SK-N-SH treated with all-trans-retinoic acid at 6 μM for 48 hours (cell line): ENCODE measurements around the gene TMEM51.

Source experiments
- ATAC-seq: fragments of 200-7000 bp; cut with Tn5 transposase; 3 replicates; pipeline ENCODE4 v1.9.1; 2020; ENCODE audit warnings: mild to moderate bottlenecking, moderate library complexity
- ARNTL ChIP-seq: fragments of 450-650 bp; formaldehyde crosslinking; IDR thresholded peaks from 2 replicates; pipeline ENCODE4 v1.5.0; 2020; ENCODE audit warnings: low read depth, mild to moderate bottlenecking, moderate library complexity, borderline replicate concordance
- BACH2 ChIP-seq: fragments of 250-450 bp; sonication (Bioruptor Pico); IDR thresholded peaks from 2 replicates; pipeline ENCODE4 v1.9.0; 2021; ENCODE audit warnings: mild to moderate bottlenecking, borderline replicate concordance
- CREB5 ChIP-seq: fragments of 250-450 bp; sonication (Bioruptor Pico); IDR thresholded peaks from 2 replicates; pipeline ENCODE4 v1.5.1; 2020; ENCODE audit warnings: low read depth, mild to moderate bottlenecking, moderate library complexity
- CSDC2 ChIP-seq: fragments of 250-450 bp; sonication (Bioruptor Pico); IDR thresholded peaks from 2 replicates; pipeline ENCODE4 v1.5.0; 2020; ENCODE audit warnings: mild to moderate bottlenecking, moderate library complexity
- ESRRG ChIP-seq: fragments of 250-450 bp; sonication (Bioruptor Pico); IDR thresholded peaks from 2 replicates; pipeline ENCODE4 v1.6.1; 2021; ENCODE audit warnings: mild to moderate bottlenecking
- ISL1 ChIP-seq: fragments of 250-450 bp; sonication (Bioruptor Pico); IDR thresholded peaks from 2 replicates; pipeline ENCODE4 v2.1.2; 2022; ENCODE audit warnings: mild to moderate bottlenecking, moderate library complexity
- OSR1 ChIP-seq: fragments of 250-450 bp; sonication (Bioruptor Pico); IDR thresholded peaks from 2 replicates; pipeline ENCODE4 v1.8.0; 2022; ENCODE audit warnings: moderate library complexity, mild to moderate bottlenecking, inconsistent platforms
- PATZ1 ChIP-seq: fragments of 250-450 bp; sonication (Bioruptor Pico); IDR thresholded peaks from 2 replicates; pipeline ENCODE4 v1.8.0; 2020; ENCODE audit warnings: mild to moderate bottlenecking, moderate library complexity, borderline replicate concordance
- PPARA ChIP-seq: fragments of 250-450 bp; sonication (Bioruptor Pico); IDR thresholded peaks from 2 replicates; pipeline ENCODE4 v1.5.0; 2020; ENCODE audit warnings: mild to moderate bottlenecking, borderline replicate concordance
- RARB ChIP-seq: fragments of 250-450 bp; sonication (Bioruptor Pico); IDR thresholded peaks from 2 replicates; pipeline ENCODE4 v1.8.0; 2021; ENCODE audit warnings: mild to moderate bottlenecking, moderate library complexity
- TCF4 ChIP-seq: fragments of 250-450 bp; sonication (Bioruptor Pico); IDR thresholded peaks from 2 replicates; pipeline ENCODE4 v1.8.0; 2021; ENCODE audit warnings: mild to moderate bottlenecking, moderate library complexity, borderline replicate concordance
- TOX ChIP-seq: fragments of 250-450 bp; sonication (Bioruptor Pico); IDR thresholded peaks from 2 replicates; pipeline ENCODE4 v1.8.0; 2021; ENCODE audit warnings: mild to moderate bottlenecking, moderate library complexity, borderline replicate concordance
- TSHZ2 ChIP-seq: fragments of 250-450 bp; sonication (Bioruptor Pico); IDR thresholded peaks from 2 replicates; pipeline ENCODE4 v1.5.0; 2020; ENCODE audit warnings: mild to moderate bottlenecking, moderate library complexity
- ZC3H10 ChIP-seq: fragments of 250-450 bp; sonication (Bioruptor Pico); IDR thresholded peaks from 2 replicates; pipeline ENCODE4 v1.5.1; 2021; ENCODE audit warnings: mild to moderate bottlenecking, moderate library complexity
- ZFP3 ChIP-seq: fragments of 250-450 bp; sonication (Bioruptor Pico); IDR thresholded peaks from 2 replicates; pipeline ENCODE4 v1.5.0; 2020; ENCODE audit warnings: mild to moderate bottlenecking, moderate library complexity
- ZNF565 ChIP-seq: fragments of 450-650 bp; formaldehyde crosslinking; conservative IDR thresholded peaks from 2 replicates; pipeline ENCODE4 v1.5.0; 2020; ENCODE audit warnings: low read depth, mild to moderate bottlenecking, moderate library complexity
- ZNF70 ChIP-seq: fragments of 450-650 bp; formaldehyde crosslinking; IDR thresholded peaks from 2 replicates; pipeline ENCODE4 v1.5.0; 2020; ENCODE audit warnings: mild to moderate bottlenecking, moderate library complexity
- ZNF8 ChIP-seq: fragments of 450-650 bp; formaldehyde crosslinking; IDR thresholded peaks from 2 replicates; pipeline ENCODE4 v1.5.0; 2020; ENCODE audit warnings: mild to moderate bottlenecking, moderate library complexity
- TF ChIP-seq, protein P1 (sequence below): fragments of 250-450 bp; sonication (Bioruptor Pico); IDR thresholded peaks from 2 replicates; pipeline ENCODE4 v1.8.0; 2021; ENCODE audit warnings: low read depth, mild to moderate bottlenecking, moderate library complexity, borderline replicate concordance
- TF ChIP-seq, protein P2 (sequence below): fragments of 250-450 bp; sonication (Bioruptor Pico); IDR thresholded peaks from 2 replicates; pipeline ENCODE4 v1.5.1; 2021; ENCODE audit warnings: mild to moderate bottlenecking, moderate library complexity

TMEM51 gene

GRCh38 chr1:15110128-15110866, 43.2 kb upstream of the TMEM51 start (continued):
- no peak for TF ChIP-seq OSR1 (CRISPR knock-in tag)
- TF ChIP-seq, protein P1, sequence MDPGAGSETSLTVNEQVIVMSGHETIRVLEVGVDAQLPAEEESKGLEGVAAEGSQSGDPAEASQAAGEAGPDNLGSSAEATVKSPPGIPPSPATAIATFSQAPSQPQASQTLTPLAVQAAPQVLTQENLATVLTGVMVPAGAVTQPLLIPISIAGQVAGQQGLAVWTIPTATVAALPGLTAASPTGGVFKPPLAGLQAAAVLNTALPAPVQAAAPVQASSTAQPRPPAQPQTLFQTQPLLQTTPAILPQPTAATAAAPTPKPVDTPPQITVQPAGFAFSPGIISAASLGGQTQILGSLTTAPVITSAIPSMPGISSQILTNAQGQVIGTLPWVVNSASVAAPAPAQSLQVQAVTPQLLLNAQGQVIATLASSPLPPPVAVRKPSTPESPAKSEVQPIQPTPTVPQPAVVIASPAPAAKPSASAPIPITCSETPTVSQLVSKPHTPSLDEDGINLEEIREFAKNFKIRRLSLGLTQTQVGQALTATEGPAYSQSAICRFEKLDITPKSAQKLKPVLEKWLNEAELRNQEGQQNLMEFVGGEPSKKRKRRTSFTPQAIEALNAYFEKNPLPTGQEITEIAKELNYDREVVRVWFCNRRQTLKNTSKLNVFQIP, result no peak
- TF ChIP-seq ZNF8 (CRISPR knock-in tag), result no peak
- TF ChIP-seq BACH2 (CRISPR knock-in tag), result no peak

DNA sequence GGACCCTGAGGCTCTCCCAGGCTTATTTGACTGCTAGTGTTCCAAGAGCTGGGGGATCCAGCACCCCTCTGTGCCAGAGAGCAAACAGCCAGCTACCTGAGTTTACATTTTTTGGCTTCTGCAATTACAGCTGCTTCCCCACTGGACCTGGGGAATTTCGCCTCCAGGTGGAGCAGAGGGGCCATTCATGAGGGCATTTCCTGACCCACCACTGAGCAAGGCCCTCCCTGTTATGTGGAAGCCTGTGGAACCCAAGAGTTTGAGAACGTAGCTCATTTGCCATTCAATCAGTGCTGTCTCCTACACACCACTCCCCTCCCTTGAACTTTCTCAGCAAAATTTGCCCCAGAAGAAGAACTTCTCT, 42.7 kb upstream of the TMEM51 start:
- TF ChIP-seq ESRRG (CRISPR knock-in tag) (no peak), OSR1 (CRISPR knock-in tag) (no peak), ZNF8 (CRISPR knock-in tag) (no peak), TOX (CRISPR knock-in tag) (no peak), PATZ1 (CRISPR knock-in tag) (no peak), ZC3H10 (CRISPR knock-in tag) (no peak), CREB5 (CRISPR knock-in tag) (no peak), TCF4 (no peak), ARNTL (CRISPR knock-in tag) (no peak), ZNF565 (no peak), ISL1 (CRISPR knock-in tag) (no peak)
- TF ChIP-seq, protein P2, sequence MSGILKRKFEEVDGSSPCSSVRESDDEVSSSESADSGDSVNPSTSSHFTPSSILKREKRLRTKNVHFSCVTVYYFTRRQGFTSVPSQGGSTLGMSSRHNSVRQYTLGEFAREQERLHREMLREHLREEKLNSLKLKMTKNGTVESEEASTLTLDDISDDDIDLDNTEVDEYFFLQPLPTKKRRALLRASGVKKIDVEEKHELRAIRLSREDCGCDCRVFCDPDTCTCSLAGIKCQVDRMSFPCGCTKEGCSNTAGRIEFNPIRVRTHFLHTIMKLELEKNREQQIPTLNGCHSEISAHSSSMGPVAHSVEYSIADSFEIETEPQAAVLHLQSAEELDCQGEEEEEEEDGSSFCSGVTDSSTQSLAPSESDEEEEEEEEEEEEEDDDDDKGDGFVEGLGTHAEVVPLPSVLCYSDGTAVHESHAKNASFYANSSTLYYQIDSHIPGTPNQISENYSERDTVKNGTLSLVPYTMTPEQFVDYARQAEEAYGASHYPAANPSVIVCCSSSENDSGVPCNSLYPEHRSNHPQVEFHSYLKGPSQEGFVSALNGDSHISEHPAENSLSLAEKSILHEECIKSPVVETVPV (CRISPR knock-in tag), result no peak
- no peak for ATAC-seq

- ATAC-seq, result no peak
- no peak for TF ChIP-seq ISL1 (CRISPR knock-in tag)
- TF ChIP-seq CSDC2 (CRISPR knock-in tag), result no peak
- TF ChIP-seq PPARA, result no peak
- no peak for TF ChIP-seq BACH2 (CRISPR knock-in tag)
- no peak for TF ChIP-seq ZNF8 (CRISPR knock-in tag)
- no peak for TF ChIP-seq ZNF565
- TF ChIP-seq, protein P1, result no peak
- no peak for TF ChIP-seq ARNTL (CRISPR knock-in tag)
- no peak for TF ChIP-seq ZNF70 (CRISPR knock-in tag)
- TF ChIP-seq ZFP3, result no peak
- TF ChIP-seq TSHZ2 (CRISPR knock-in tag), result no peak
- no peak for TF ChIP-seq ESRRG (CRISPR knock-in tag)
- TF ChIP-seq CREB5 (CRISPR knock-in tag), result no peak
- TF ChIP-seq PATZ1 (CRISPR knock-in tag), result no peak
- TF ChIP-seq TCF4, result no peak
- TF ChIP-seq RARB (CRISPR knock-in tag), result no peak
Observed at GRCh38 chr1:15113146-15113545, 40.4 kb upstream of the TMEM51 start.
